HepG2 (cell line): ENCODE data around the gene APOBEC3B. TPM values are rescaled to one million over a fixed set of nuclear protein-coding genes. Genes with fewer than 3 reads are reported as not detected.

Experiments
- ATAC-seq: fragments of 200-7000 bp; cut with Tn5 transposase; 3 replicates; pipeline ENCODE4 v1.9.1; 2020; ENCODE audit warnings: mild to moderate bottlenecking, moderate library complexity
- BruUV-seq: library from RNA; stranded (reverse); fragments of 400-500 nt; replicated peaks from 2 replicates; lab custom pipeline; 2021; lab: Mats Ljungman, UMichigan
- CTCF ChIA-PET: fragments of 300-600 bp; formaldehyde crosslinking; extraction: SDS; loops from one replicate; lab custom pipeline; 2021; ENCODE audit warnings: low total read pairs, inconsistent platforms, low intra/inter-chr PET ratio; lab: Yijun Ruan, JAX
- POLR2A ChIA-PET: fragments of 350-600 bp; sonication (Branson Sonifier 250); formaldehyde crosslinking; loops from one replicate; lab custom pipeline; 2020; ENCODE audit warnings: antibody characterized with exemption, inconsistent platforms; lab: Yijun Ruan, JAX
- DNase-seq: peaks from one replicate; pipeline ENCODE4 v3.0.0-alpha.2; 2015; ENCODE audit warnings: low spot score
- FAIRE-seq: peaks from 3 replicates; lab custom pipeline; 2011; peaks lifted over from hg19 to GRCh38; lab: Jason Lieb, UNC
- H2AFZ ChIP-seq: one replicate; pipeline ENCODE4 v1.6.1; 2011; ENCODE audit warnings: low read length, inconsistent platforms
- H3K27ac ChIP-seq: fragments of 300-600 bp; 3 replicates; pipeline ENCODE4 v1.8.0; 2011; ENCODE audit warnings: mixed run types, mild to moderate bottlenecking, mixed read lengths, low read length, inconsistent platforms; ENCODE audit not compliant: insufficient read depth; ENCODE audit errors: extremely low read length
- H3K27me3 ChIP-seq, 2 experiments: fragments of 200-600 bp in 1 of 2; 2 replicates in 1 of 2; 3 replicates in 1 of 2; pipeline versions ENCODE4 v1.6.0 to v1.8.0; 2011; ENCODE audit warnings: low read length in 2 of 2, mild to moderate bottlenecking in 2 of 2, moderate library complexity in 2 of 2, inconsistent platforms in 1 of 2; ENCODE audit not compliant: insufficient read depth in 2 of 2, control insufficient read depth in 1 of 2
- H3K36me3 ChIP-seq, 2 experiments: fragments of 200-600 bp in 1 of 2; replicated peaks in 1 of 2; 2 replicates in 1 of 2; 3 replicates in 1 of 2; pipeline versions ENCODE4 v1.5.1 to v1.8.0; 2011; ENCODE audit warnings: low read length in 2 of 2, inconsistent platforms in 1 of 2; ENCODE audit not compliant: insufficient read depth in 2 of 2, control insufficient read depth in 1 of 2
- H3K4me1 ChIP-seq: 2 replicates; pipeline ENCODE4 v1.5.1; 2012; ENCODE audit warnings: low read length, inconsistent platforms; ENCODE audit not compliant: insufficient read depth
- H3K4me2 ChIP-seq: 2 replicates; pipeline ENCODE4 v1.6.0; 2011; ENCODE audit warnings: low read depth, low read length, inconsistent platforms
- H3K4me3 ChIP-seq, 3 experiments: fragments of 200-600 bp in 1 of 3; sonication (generic), shearing (Covaris generic) in 1 of 3; replicated peaks in 1 of 3; 2 replicates each; pipeline ENCODE4 v1.5.1; 2011 to 2016; ENCODE audit warnings: low read length in 3 of 3, inconsistent platforms in 2 of 3, low read depth in 2 of 3, mild to moderate bottlenecking in 2 of 3, control low read depth in 1 of 3, mixed read lengths in 1 of 3; ENCODE audit not compliant: insufficient read depth in 1 of 3
- H3K79me2 ChIP-seq: one replicate; pipeline ENCODE4 v1.6.1; 2011; ENCODE audit warnings: low read length, inconsistent platforms; ENCODE audit not compliant: insufficient read depth
- H3K9ac ChIP-seq: 2 replicates; pipeline ENCODE4 v1.6.0; 2011; ENCODE audit warnings: mild to moderate bottlenecking, low read depth, low read length, inconsistent platforms; ENCODE audit not compliant: insufficient read depth
- H3K9me3 ChIP-seq: 2 replicates; pipeline ENCODE4 v1.5.1; 2012; ENCODE audit warnings: mild to moderate bottlenecking, low read length
- H4K20me1 ChIP-seq: 2 replicates; pipeline ENCODE4 v1.6.0; 2011; ENCODE audit warnings: inconsistent platforms, mild to moderate bottlenecking, low read length, moderate library complexity; ENCODE audit not compliant: insufficient read depth
- GATAD1 ChIP-seq: IDR thresholded peaks from 2 replicates; pipeline ENCODE4 v1.6.1; 2016; ENCODE audit warnings: missing genetic modification reagents, missing compliant biosample characterization
- KAT7 ChIP-seq: IDR thresholded peaks from 2 replicates; pipeline ENCODE4 v1.6.1; 2018; ENCODE audit warnings: borderline replicate concordance, missing compliant biosample characterization
- SMARCC2 ChIP-seq: fragments of 450-650 bp; IDR thresholded peaks from 2 replicates; pipeline ENCODE4 v1.6.1; 2017; ENCODE audit warnings: antibody characterized with exemption, mild to moderate bottlenecking
- TEAD3 ChIP-seq: optimal IDR thresholded peaks from 2 replicates; pipeline ENCODE3; 2016; ENCODE audit warnings: borderline replicate concordance
- THAP7 ChIP-seq: sonication (generic); formaldehyde crosslinking; IDR thresholded peaks from 2 replicates; pipeline ENCODE4 v1.8.1; 2023; ENCODE audit warnings: mild to moderate bottlenecking, missing genetic modification reagents
- ZNF224 ChIP-seq: sonication (generic); formaldehyde crosslinking; IDR thresholded peaks from 2 replicates; pipeline ENCODE4 v1.5.0; 2020; ENCODE audit warnings: mild to moderate bottlenecking, missing genetic modification reagents
- ZNF3 ChIP-seq: IDR thresholded peaks from 2 replicates; pipeline ENCODE4 v1.7.0; 2017; ENCODE audit warnings: inconsistent platforms
- WGBS: methylation state at CpG from one replicate; pipeline ENCODE4 v1.1.6; 2017; ENCODE audit warnings: low lambda C conversion rate; 5-methylcytosine and 5-hydroxymethylcytosine counted together
- in situ Hi-C: cut with HindIII; loops from 2 replicates; pipeline ENCODE4 v1.10.0; 2017; ENCODE audit warnings: low pct_unique_long_range_greater_than_20kb; ENCODE audit not compliant: extremely low pct_ligation_motif_present
- intact Hi-C: fragments of 100-400 bp; cut with micrococcal nuclease; formaldehyde crosslinking; loops from one replicate; pipeline ENCODE4 v1.10.0; 2022; ENCODE audit not compliant: unreplicated experiment
- polyA plus RNA-seq, 8 experiments: library from polyadenylated mRNA; depleted of rRNA in 3 of 8; stranded (reverse) in 7 of 8; unstranded in 1 of 8; fragments of >200 nt; fragmentation: Illumina TruSeq in 4 of 8; extraction: Trizol in 4 of 8; gene quantifications; 2 replicates each; pipeline versions ENCODE4 v1.2.1 to v1.2.3, GENCODE V29; 2011 to 2016; ENCODE audit warnings: low read depth in 4 of 8, missing spikeins in 1 of 8, mixed read lengths in 1 of 8; ENCODE audit not compliant: insufficient read depth in 1 of 8
- total RNA-seq, 5 experiments: library from RNA; depleted of rRNA; stranded (reverse); fragments of >200 nt; fragmentation: Illumina TruSeq; extraction: Trizol; gene quantifications; 2 replicates each; pipeline ENCODE4 v1.2.3, GENCODE V29; 2016; ENCODE audit warnings: low read depth in 1 of 5

Gene APOBEC3B
- total and polyA plus RNA-seq, 2 of the 13 experiments (the other 11 are each of a cell fraction or from before 2014, with no cell fraction given): 6.7 to 8.8 TPM

- DNase-seq (no peak), FAIRE-seq (no peak), ATAC-seq (no peak)
- Histone ChIP-seq H3K4me3 (no peak overlapping the region), H3K4me2 (no peak overlapping the region), H3K79me2 (no peaks in the 10 kb centered on the region), H3K36me3 (no peaks in the 10 kb centered on the region), H3K27me3 (peaks cover 7 to 24% of the 10 kb centered on the region in 2 experiments; a peak in 4 of 5 replicates), H2AFZ (no peak overlapping the region), H3K9ac (no peak overlapping the region), H3K4me1 (peaks cover 26% of the 10 kb centered on the region), H3K27ac (no peak overlapping the region), H4K20me1 (no peaks in the 10 kb centered on the region), H3K9me3 (no peaks in the 10 kb centered on the region)
- in situ Hi-C loops (no loop called here), intact Hi-C loops (no loop called here)
- TF ChIP-seq THAP7 (CRISPR knock-in tag): no peak
- TF ChIP-seq SMARCC2: no peak
- no peak for TF ChIP-seq TEAD3 (CRISPR knock-in tag)
- TF ChIP-seq KAT7 (CRISPR knock-in tag): no peak
- TF ChIP-seq GATAD1 (CRISPR knock-in tag): no peak
- no peak for TF ChIP-seq ZNF3 (CRISPR knock-in tag)
- BruUV-seq: no TSS peak
- 5% methylated on average over 3 of the region's 5 CpGs for WGBS
- ChIA-PET POLR2A (no interaction called here), CTCF (no interaction called here)
Measured at GRCh38 chr22:38966380-38966702, 15.8 kb upstream of the APOBEC3B start.

DNA sequence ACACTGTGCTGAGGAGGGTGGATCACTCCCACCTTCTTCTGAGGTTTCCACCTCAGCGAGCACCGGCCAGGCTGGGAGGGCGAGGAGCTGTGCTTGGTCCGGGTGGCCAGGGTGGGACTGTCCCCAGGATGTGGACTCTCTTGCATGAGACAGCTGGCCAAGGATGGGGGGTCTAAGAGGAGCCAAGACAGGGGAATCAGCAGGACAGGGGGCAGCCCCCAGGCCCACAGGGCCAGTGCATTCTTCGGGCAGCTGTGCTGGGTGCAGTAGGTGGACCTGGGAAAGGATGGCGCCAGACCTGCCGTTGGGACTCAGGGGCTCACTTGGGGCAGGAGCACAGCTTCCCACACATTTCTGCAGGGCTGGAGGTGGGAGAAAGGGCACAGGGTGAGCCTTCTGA lies 15.2 kb upstream of the APOBEC3B start:
- Histone ChIP-seq H3K4me1 (peaks cover 26% of the 10 kb centered on the region), H3K27ac (no peak overlapping the region), H3K9me3 (no peaks in the 10 kb centered on the region), H3K4me3 (no peak overlapping the region), H3K79me2 (no peaks in the 10 kb centered on the region), H2AFZ (no peak overlapping the region), H3K36me3 (no peaks in the 10 kb centered on the region), H4K20me1 (no peaks in the 10 kb centered on the region), H3K9ac (no peak overlapping the region), H3K27me3 (peaks cover 7 to 30% of the 10 kb centered on the region in 2 experiments; a peak in 4 of 5 replicates), H3K4me2 (no peak overlapping the region)
- intact Hi-C loops: no loop called here
- ChIA-PET CTCF (no interaction called here), POLR2A (no interaction called here)
- in situ Hi-C loops: no loop called here
- ATAC-seq (no peak), FAIRE-seq (no peak), DNase-seq (no peak)
- 53% methylated on average over 3 of the region's 7 CpGs for WGBS
- BruUV-seq: no TSS peak
- no peak for TF ChIP-seq ZNF224 (CRISPR knock-in tag)
